ENCODE results near the gene SORCS2.

GRCh38 chr4:7740866-7741525, 548.7 kb downstream of the SORCS2 start:
- TF ChIP-seq CTCF (IDR thresholded peaks at IDR 0.05; ENCODE audit: borderline replicate concordance, extremely low read depth, low read length, poor library complexity, severe bottlenecking) (no peak), EZH2 (IDR thresholded peaks at IDR 0.05; ENCODE audit: borderline replicate concordance, low read depth, low read length, severe bottlenecking) (no peak)
